Smooth muscle cell of the brain vasculature (primary cell): ENCODE data around the gene WDR26.
"Not testable (repeated sequence)": the region's sequence is repeated elsewhere in the genome, so short reads cannot be mapped to it uniquely, and the experiment has no call there.

ENCODE experiments used
- DNase-seq: peaks from one replicate; pipeline ENCODE4 v3.0.0-alpha.2; 2012; ENCODE audit warnings: low read depth, low spot score

WDR26 gene

DNA sequence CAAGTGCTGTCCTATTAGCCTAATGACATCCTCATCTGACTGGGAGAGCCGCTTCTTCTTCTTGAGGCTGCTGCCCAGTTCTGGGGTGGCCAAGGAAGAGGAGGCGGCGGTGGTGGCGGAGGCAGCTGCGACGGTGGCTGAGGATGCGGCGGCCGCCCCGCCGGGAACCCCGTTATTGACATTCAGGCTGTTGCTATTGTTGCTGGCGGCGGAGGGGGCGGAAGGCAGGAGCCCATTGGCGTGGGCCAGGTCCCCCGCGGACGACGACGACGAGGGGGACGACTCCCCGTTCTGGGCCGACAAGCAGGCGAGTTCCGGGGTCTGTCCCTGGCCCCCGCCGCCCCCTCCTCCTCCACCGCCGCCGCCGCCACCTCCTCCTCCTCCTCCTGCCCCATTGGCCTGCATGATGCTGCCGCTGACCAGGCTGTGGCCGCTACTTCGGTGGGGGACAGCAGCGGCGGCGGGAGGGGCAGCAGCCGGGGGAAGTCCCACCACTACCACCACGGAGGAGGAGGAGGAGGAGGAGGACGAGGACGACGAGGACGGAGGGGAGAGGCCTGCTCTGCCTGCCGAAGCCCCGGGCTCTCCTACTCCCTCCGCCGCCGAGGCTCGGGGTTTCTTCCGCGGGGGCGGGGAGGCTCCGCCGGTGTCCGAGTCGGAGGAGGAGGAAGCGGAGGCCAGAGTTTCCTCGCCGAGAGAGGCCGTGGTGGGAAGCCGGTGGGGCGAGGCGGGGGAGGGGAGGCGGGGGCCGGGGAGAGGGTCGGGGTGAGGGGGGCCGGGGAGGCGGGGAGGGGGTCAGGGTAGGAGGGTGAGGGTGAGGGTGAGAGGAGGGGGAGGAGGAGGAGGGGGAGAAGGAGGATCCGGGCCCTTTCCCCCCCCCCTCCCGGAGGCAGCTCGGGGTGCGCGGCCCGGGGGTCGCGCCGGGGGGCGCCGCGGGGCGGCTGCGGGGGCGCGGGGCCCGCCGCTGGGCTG, 610 bp downstream of the WDR26 start:
- DNase-seq: no peak

DNA sequence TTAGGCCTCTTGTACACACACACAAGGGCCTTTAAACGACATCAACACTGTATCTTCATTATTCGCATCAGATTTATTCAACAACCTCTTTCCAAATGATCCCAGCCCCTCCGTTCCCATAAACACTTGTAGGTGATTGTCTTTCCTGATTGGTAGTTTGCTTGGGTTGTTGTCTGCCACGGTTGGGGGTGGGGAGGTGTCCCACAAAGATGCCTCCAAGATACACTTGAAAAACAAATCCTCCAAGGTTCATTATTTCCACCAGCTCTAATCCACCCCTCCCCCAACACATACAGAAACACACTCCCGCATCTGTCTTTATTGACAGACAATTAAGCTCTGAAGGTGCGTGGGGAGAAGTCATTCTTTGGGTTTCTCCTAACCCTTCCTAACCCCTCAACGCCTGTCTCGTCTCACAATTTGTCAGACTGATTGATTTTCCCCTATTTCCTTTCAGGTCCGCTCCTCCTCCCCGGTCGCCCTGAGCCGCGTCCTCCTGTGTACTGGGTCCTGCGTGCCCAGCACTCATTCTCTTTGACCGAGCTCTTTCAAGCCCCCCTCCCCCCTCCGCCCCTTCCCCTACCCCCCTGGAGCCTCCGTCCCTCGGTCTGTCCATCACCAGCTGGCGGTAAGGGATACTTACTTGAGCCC, 1.4 kb downstream of the WDR26 start:
- no peak for DNase-seq

DNA sequence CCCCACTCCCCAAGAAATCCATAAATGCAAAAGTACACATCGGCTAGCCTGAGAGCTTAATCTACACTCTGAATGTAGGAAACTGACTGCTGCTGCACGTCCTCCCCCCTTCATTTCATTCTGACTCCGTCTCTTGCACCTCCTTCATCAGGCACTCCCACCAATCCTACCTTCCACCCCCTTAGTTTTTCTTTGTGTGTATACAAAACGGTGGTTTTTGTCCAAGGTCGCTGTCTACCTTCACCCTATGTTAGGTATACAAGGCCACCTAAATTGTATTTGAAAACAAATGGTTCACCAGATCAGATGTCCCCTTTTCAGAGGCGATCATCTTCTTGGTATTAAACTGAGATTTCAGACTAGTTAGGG, 1.9 kb downstream of the WDR26 start:
- no peak for DNase-seq

DNA sequence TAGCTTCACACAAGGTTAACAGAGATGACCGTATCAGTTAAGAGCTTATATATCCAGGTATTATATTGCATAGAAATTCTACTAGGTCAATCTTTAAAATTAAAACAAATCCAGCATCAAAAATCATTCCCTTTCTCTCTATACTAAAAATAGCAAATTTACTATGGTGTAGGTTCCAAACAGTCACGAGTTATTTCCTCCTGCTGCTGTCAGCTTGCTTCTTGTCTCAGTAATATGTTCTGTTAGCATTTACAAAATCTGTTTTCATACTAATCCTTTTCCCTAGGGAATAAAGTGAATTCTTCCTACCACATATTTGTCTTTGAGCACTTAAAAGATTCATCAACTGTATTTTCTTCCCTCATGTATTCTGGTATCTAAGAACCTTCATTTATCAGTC, 2.5 kb downstream of the WDR26 start:
- DNase-seq: no peak

DNA sequence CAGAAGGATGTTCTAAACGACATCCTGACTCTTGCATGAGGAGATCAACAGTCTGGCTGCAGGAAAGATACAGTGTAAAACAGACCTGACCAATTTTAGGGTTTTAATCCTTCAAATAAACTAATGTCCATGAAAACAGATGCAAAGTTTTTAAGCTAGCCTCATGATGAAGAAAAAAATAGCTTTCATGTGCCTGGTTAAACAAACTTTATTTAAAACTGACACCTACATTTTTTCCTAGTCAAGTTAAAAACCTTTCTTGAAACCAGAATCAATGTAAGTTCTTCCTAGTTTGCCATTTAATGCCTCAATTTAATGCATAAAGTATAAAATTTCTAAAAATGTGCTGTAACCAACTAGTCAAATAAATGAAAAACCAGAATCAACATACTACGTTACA, 2.9 kb downstream of the WDR26 start:
- no peak for DNase-seq

DNA sequence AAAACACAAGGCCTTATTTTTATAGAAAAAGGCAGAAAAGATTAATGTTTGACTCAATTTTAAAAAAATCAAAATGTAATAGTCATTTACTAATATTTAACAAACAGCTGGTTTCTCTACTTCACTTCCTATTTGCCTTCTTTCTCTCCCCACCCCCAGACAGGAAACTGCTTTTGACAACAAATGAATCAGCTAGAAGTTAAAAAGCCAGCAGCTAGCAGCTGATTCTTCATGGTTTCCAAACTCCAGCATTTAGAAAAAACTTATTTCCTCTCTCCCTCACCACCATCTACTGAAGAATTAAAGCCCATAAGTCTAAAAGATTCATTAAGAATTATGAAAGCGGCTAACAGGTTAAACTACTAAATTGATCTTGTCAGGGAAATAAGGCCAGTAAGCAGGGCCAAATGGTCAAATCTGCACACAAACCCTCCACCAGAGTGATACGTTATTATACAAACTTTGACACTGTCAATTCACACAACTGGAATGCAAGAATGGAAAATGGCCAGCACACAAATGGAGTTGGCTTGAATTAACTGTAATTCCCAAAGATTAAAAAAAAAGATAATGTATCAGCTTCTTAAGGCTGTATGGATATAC, 4.0 kb downstream of the WDR26 start:
- no peak for DNase-seq

DNA sequence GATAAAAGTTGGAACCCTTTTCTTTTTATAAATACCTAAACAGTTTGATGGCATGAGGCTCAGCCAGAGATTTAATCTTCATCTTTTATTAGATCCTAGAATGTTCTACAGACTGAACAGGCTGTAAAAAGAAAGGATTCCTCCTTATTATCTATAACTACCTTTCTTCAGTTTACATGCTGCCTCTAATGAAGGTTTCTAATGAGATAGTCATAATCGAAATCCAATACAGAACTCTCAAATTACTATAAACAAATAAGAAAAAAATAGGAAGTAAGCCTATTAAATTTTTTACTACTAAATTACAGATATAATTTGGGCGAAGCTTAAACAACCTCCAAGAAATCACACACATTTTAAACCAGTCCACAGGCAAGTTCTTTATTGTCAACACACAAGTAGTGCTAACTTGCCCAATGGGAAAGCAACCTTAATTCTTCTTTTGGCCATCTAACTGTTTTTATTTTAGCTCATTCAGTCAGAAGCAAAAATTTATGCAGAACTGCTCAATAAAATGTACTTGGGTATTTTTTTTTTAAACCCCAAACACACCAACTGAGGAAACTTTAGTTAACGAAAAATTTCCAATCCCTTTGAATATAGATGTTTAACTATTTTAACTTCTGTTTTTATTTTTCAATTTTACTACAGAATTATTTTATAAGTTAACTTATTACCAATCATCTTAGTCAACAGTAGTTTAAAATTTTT, 4.8 kb downstream of the WDR26 start:
- DNase-seq: no peak

DNA sequence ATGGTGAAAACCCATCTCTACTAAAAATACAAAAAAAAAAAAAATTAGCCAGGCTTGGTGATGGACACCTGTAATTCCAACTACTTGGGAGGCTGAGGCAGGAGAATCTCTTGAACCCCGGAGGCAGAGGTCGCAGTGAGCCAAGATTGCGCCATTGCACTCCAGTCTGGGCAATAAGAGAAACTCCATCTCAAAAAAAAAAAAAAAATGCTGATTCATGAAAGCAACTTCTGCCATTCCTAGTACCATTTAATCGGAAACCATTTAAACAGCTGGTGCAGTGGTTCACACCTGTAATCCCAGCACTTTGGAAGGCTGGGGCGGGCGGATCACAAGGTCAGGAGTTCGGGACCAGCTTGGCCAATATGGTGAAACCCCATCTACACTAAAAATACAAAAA, 5.9 kb downstream of the WDR26 start:
- not testable (repeated sequence) for DNase-seq

DNA sequence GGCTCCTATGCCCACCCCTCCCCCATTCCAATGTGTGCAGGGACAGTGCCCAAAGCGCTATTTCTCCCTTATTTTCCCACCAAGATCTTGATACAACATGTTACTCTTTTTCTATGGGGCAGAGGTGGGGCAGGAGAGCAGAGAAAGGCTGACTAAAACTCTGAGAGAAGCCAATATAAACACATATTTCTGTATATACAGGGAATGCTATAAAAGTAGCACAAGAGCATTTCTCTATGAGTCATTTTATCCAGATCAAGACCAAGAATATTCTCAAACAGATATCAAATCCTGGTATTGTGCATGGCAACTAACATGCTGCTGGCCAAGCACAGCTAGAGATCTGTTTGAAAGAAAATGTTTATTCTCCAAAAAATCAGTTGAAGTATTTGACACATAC, 7.3 kb downstream of the WDR26 start:
- DNase-seq: no peak

DNA sequence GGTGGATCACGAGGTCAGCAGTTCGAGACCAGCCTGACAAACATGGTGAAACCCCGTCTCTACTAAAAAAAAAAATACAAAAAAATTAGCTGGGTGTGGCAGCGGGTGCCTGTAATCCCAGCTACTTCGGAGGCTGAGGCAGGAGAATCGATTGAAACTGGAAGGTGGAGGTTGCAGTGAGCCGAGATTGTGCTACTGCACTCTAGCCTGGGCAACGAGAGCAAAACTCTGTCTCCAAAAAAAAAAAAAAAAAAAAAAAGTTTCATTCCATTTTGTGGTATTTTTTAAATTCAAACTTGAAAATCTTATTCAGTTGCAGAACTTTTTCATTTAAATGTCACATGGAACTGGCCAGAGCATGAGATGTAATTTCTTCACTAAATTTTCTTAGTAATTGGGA, 7.7 kb downstream of the WDR26 start:
- DNase-seq: not testable (repeated sequence)

DNA sequence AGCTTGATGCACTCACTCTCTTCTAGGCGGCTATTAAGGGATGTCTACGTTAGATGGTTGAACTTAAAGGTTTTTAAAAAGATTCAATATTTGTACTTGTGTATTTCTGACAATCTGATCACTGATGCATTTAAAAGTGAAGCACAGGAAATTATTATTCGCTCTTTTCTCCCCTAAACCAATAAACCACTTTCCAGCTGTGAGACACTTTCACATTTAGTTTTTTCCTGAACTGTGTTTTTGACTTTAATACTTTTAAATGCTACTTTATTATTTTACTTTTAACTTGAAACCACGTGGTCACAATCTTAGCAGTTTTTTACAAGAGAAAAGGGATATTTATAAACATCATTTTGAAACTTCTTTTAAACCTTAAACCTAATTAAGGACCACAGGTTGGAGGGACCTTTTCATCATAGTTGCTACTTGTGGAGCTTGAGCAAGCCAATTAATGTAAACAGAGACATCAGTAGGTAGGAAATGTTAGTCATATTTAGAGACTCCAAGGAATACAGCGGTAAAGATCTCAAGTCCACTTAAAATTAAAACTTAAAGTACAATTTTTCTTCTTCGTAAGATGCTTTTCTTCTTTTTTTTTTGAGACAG, 9.2 kb downstream of the WDR26 start:
- no peak for DNase-seq

DNA sequence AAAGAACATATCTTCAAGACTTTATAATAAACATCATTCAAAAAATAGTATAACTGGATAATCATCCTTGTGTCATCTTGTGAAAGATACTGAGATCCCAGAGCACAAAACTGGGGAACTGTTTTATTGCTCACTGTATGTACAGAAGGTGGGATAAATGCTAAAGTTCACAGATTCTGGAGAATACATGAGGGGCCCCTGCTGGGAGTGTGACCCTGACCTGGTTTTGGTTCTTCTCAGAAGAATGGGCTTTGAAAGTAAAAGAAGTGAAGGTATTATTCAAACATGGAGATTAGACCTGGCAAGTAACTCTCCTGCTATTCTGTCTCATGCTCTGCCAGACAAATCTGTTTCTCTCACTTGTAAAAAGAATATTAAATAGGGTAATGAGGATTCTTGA, 14.5 kb downstream of the WDR26 start:
- DNase-seq: no peak

DNA sequence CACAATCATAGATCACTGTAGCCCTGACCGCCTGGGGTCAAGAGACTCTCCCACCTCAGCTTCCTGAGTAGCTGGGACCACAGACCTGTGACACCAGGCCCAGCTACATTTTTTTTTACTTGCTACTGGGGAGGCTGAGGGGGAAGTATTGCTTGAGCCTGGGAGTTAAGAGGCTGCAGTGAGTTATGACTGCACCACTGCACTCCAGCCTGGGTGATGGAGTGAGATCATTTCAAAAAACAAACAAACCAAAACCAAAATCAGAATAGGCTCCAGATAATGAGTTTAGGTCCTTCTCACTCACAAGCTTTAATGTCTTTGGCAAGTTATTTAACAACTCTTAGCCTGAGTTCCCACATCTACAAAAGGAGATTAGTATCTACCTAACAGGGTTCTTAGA, 22.8 kb downstream of the WDR26 start:
- no peak for DNase-seq

DNA sequence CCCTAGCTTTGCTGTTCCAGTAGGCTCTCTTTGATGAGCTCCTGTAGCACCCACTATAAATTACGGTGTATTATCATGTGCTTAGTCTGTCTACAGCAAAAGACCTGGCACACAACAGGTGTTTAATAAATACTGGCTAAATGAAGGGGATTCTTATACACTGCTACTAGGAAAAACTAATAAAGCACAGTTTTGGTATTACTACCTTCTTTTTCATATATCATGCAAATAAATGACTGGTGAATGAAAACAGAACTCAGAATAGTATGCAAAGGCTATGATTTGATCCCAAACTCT, 26.4 kb downstream of the WDR26 start:
- no peak for DNase-seq

DNA sequence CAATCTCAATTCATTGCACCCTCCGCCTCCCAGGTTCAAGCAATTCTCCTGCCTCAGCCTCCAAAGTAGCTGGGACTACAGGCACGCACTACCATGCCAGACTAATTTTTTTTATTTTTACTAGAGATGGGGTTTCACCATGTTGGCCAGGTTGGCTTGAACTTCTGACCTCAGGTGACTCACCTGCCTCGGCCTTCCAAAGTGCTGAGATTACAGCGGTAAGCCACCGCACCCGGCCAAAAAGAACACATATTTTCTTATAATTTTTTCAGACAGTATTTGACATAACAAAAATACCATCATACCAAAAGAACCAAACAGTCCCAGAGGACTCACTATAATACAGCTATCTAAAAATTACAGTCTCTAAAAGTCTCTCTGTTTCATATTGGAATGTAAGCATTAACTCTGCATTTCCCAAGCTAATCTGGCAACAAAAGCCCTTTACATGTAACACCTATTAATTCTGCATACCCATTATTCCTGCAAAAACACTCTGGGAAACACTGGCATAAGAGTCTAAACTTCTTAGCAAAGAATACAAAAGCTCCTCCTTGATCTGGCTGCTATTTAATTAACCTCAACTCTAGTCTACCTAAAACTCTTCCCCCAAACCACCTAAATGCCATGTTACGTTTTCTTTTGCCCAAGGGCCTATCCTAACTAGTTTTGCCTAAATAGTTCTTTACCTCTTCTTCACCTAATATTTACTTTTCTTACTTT, 26.9 kb downstream of the WDR26 start:
- no peak for DNase-seq

DNA sequence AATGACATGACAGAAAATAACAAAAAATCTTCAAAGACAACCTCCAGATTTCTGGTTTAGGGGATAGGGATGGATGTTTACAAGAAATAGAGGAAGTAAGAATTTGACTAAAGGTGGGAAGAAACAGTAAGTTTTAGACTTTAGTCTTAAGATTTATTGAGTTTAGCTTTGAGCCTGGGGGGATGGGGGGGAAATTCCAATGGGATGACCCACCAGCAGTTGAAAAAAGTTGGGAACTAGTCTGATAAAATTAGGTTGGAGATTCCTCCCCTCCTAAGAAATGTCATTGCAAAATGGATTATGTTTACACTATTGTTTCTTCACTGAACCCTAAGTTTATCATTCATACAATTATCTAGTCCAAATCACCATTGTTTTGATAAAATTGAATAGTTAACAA, 28.4 kb downstream of the WDR26 start:
- no peak for DNase-seq

DNA sequence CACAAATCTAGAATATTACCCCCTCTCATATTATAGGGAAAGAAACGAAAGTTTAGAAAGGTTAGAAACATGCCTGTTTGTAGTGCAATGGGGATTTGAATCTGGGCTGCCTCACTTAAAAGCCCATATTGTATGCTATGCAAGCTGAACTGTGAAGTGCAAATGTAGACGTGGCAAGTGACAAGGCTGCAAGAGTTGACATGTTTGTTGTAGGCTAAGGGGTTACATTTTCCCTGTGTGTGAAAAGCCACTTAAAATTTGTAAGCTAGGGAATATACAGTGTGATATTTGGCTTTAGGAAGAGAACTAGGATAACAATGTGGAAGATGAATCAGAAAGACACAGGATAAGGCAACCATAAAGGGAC, 29.0 kb downstream of the WDR26 start:
- no peak for DNase-seq

DNA sequence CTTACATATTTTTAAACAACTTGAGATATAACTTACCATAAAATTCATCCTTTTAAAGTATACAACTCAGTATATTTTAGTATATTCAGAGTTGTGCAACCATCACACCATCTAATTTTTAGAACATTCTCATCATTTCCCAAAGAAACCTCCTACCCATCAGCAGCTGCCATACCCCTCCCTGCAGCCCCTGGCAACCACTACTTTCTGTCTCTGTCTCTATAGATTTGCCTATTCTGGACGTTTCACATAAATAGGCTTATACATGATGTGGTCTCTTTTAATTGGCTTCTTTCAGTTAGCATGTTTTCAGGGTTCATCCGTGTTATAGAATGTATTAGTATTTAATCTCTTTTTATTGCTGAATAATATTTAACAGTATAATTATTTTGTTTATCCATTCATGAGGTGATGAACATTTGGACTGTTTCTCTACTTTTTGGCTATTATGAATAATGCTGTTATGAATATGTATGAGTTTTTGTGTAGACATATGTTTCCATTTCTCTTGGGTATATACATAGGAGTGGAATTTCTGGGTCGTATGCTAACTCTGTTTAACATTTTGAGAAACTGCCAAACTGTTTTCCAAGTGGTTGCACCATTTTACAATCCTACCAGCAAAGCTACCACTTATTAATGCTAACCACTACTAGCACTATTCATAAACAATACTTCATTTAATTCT, 29.5 kb downstream of the WDR26 start:
- DNase-seq: no peak

DNA sequence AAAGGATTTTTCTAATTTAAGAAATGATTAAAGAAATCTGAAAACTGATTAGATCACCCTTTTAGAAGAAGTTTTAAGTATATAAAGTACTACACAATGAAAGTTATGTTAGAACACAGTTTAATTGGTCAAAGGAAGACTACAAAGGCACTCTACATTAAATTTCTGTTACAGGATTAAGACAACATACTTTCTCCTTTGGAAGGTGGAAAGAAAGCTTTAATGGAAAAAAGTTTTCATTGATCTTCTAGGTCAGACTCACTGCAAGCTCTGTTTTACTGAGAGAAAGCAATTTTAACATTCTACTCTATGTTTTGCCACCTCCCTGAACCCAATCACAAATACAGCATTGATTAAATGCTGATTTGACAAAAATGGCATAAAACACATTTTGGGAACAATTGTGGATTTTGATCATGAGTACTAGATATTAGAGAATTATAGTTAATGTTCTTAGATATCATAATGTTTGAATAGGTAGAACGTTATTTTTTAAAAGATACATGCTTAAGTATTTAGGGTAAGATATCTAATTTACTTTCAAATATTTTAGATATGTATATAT, 32.0 kb downstream of the WDR26 start:
- no peak for DNase-seq

DNA sequence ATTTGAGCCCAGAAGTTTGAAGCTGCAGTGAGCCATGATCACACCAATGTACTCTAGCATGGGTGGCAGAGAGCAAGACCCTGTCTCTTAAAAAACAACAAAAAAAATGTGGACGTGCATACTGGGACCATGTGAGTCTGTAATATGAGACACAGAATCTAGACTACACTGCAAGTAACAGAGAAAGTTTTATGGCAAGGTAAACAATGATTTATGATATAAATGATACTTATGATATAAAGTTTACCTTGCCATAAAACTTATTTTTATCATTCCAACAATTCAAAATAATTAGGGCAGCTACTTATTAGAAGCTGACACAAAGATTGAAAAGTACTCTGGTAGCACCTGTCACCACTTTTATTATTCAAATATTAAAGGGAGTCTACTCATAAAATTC, 34.7 kb downstream of the WDR26 start:
- DNase-seq: no peak
